ENCODE results near the gene POLN. TPM values are rescaled to one million over a fixed set of nuclear protein-coding genes. Genes with fewer than 3 reads are reported as not detected.
A peak's percentile ranks its signal among the peaks of the same experiment; 100 is the strongest.
"Not testable (repeated sequence)": the region's sequence is repeated elsewhere in the genome, so short reads cannot be mapped to it uniquely, and the experiment has no call there.

The POLN gene
- total RNA-seq, 1 experiment from 2014 or later = 0.50 TPM

DNA sequence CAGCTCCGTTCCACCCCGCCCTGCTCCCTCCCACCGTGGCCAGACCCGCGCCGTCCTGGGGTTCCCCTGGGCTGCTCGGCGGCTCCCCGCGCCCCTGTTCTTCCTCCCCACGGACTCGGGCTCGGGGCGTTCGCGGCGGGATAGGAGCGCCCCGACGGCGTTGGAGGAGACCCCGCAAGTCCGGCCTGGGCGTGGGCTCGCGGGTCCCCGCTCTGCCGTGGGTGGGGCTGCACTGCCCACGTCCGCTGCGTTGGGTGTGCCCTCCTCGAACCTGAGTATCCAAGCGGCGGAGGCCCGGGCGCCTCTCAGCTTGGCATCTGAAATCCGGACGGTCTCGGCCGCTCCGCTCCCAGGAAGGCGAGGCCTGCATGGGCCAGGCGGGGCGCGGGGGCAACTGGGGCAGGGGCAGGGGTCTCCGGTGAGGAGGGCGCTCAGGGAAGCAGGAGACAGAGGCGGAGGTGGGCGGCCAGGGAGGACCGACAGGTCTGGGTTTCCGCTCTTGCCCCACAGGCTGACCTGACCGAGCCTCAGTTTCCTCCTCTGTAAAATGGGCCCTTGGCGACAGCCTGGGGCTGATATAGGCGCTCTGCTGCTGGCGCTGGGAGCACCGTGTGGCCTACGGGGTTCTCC lies 194.8 kb downstream of the POLN start:
- DNase-seq (ENCODE audit: extremely low read depth, low read depth) = no peak

DNA sequence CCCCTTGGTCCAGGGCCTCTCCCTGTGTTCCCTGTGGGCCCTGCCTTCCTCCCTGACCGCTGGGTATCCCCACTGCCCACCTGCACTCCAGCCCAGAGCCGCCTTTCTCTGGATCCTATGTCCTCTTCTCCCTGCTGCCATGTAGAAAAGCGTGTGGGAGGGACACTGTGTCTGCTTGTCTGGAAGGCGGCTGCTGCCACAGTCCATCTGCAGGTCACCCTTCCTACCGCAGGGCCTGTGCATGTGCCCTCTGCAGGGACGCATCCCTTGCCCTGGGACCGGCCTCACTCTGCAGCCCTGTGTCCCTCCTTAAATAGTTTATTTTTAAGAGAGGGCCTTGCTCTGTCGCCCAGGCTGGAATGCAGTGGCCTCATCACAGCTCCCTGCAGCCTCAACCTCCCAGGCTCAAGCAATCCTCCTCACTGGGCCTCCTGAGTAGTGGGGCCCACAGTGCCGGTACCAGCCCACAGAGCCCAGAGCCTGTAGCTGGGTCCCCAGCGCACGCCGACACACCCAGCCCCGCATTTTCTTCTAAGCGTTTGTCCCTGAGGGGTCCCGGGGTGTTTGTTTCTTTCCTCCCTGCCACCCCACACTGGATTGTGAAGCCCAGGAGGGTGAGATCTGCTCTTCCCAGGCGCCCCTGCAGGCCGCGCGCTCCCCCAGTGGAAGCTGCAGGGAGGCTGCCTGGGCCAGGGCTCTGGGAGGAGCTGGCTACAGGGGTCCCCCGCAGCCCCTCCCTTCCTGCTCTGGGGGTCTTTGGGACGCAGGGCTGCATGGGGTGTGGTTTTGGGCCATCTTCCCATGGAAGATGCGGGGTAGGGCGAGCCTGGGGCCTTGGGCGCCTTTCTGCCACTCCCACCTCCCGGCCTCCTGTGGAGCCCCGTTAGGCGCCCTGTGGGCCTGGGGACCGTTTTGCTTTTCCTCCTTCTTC lies 195.6 kb downstream of the POLN start:
- DNase-seq (ENCODE audit: extremely low read depth, low read depth) = no peak

DNA sequence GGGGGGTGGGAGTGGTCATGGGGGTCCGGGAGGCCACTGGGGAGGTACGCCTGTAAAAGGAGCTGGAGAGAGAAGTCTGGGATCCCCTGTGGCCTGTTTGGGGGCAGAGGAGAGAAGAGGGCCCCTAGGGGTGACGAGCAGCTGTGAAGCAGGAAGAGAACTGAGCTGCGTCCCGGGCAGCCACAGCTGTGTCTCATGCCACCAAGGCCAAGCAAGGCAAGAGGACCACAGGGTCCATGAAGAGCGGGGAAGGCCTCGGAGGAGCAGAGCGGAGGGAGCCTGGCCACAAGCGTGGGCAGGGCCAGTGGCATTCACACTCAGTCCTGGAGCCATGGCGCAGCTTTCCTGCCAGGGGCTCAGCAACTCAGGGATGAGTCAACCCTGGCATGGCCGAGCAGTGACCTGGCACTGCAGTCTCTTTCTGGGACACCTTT lies 196.4 kb downstream of the POLN start:
- DNase-seq (ENCODE audit: extremely low read depth, low read depth) = no peak

DNA sequence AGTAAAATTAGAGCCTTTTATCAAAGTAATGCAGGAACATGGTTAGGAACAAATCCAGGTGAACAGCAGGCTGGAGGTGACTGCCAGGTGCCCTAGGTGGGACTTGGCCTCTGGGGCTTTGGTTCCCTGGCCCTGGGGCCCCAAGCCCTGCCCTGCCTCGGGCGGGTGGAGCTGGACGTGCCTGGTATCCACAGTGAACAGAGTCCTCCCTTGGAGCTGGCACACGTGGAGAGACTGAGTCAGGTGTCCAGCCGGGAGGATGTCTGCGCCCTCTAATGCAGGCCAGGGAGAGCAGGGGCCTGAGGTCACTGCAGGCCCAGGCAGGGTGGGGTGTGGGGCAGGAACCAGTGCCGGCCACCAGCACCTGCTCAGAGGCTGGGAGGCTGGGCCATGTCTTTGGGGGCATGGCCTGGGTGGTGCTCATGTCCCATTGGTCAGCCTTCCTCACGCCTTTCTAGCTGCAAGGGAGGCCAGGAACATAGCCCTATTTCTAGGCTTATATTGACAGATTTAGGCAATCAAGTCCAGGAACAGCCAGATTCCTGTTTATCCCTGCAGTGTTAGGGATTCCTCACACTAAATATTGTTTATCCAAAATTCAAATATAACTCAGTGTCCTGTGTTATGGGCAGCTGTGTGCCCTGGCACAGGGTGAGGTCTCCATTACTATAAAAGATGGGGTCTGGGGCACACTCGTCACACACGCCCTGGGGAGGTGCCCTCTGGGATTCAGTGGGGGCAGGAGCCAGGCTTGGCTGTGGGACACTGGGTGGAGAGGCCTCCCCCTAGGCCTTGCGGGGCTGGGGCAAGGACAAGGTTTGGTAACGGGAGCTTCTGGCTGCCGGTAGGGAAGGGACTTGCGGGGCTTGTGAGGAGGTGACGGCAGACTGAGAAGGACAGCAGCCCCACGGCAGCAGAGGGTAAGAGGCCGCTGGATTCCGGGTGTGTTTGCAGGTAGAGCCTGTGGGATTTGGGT lies 197.1 kb downstream of the POLN start:
- DNase-seq (ENCODE audit: extremely low read depth, low read depth) = no peak

DNA sequence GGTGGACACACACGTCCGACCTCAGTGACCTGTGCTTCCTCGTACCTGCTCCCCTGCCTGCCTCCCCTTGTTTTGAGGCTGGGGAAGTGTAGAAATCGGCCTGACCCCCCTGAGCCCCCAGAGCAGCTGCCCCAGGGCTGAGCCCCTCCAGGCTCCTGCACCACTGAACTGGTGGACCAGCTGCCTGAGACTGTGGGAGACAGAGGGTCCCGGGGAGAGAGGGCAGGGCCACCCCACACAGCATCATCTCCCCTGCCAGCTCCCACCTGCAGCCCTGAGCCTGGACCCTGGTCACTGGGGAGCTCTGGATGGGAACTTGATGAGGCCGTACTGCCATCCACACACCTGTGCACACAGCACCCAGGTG lies 197.8 kb downstream of the POLN start:
- DNase-seq (ENCODE audit: extremely low read depth, low read depth) = no peak

DNA sequence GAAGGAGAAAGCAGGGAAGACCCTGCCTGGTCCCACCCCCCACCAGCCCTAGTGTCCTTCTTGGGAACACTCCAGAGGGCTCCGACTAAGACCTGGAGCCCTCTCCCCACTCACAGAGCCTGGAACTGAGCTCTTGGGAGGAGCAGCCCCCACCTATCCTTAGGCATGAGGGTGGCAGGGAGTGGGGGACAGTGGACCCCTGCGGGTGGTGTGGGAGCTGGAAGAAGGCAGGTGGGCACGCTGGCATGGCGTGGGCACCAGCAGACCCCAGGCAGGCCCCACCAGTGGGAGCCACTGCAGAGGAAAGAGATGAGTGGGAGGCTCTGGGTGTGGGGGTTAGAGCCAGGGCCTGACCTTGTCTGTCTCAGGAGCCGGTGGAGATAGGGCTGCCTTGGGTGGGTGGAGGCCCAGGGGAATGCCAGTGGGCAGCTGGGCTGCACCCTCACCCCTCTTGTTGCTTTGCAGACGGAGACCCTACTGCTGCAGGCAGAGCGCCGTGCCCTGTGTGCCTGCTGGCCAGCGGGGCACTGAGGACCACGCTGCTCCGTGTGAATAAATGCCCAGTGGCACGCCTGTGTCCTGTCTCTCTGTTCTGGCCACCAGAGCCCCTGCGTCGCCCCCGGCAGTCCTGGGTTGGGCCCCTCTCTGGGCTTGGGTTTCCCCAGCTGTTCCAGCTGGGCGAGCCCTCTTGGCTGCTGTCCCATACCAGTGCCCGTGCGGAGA lies 198.4 kb downstream of the POLN start:
- no peak for DNase-seq (ENCODE audit: extremely low read depth, low read depth)

DNA sequence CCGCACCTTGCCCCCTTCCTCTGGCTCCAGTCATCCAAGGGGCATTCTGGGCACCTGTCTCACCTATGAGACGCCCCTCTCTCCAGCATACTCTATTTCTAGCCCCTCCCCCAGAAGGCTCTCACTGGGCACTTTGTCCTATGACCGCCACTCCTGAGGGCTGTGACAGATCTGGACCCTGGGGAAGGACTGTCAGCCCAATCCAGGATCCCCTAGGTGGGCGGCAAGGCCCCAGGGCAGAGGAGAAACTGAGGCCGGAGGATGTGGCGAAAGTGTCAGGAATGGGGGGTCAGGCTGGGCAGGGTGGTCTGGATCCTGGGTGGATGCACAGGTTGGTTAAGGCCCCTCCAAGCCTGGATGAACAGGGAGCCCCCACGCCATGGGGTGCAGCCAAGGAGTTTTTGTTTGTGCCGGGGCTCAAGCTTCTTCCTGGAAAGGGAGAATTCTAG lies 198.9 kb downstream of the POLN start:
- DNase-seq (ENCODE audit: extremely low read depth, low read depth) = no peak

DNA sequence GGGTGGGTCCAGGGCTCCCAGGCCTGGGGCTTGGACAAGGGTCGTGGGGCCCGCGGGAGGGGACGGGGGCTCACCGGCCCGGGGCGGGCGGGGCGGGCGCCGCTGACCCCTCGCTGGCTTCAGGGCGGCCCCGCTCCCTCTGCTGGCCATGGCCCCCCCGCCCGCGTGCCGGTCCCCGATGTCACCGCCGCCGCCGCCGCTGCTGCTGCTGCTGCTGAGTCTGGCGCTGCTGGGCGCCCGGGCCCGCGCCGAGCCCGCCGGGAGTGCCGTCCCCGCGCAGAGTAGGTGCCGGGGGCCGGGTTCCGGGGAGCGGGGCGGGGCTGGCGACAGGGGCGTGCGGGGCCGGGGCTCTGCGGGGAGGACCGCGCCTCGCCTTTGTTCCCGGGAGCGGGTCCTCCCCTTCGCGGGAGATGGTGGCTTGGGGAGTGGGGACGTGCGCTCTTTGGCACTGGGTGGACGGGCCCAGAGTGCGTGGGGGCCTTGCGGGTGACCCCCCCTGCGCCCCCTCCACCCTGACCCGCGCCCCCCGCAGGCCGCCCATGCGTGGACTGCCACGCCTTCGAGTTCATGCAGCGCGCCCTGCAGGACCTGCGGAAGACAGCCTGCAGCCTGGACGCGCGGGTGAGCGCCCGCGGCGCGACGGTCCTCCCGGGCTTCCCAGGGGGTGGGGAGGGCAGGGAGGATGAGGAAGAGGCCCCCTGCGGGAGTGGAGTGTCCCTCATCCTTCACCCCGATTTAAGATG lies 199.5 kb downstream of the POLN start:
- no peak for DNase-seq (ENCODE audit: extremely low read depth, low read depth)

DNA sequence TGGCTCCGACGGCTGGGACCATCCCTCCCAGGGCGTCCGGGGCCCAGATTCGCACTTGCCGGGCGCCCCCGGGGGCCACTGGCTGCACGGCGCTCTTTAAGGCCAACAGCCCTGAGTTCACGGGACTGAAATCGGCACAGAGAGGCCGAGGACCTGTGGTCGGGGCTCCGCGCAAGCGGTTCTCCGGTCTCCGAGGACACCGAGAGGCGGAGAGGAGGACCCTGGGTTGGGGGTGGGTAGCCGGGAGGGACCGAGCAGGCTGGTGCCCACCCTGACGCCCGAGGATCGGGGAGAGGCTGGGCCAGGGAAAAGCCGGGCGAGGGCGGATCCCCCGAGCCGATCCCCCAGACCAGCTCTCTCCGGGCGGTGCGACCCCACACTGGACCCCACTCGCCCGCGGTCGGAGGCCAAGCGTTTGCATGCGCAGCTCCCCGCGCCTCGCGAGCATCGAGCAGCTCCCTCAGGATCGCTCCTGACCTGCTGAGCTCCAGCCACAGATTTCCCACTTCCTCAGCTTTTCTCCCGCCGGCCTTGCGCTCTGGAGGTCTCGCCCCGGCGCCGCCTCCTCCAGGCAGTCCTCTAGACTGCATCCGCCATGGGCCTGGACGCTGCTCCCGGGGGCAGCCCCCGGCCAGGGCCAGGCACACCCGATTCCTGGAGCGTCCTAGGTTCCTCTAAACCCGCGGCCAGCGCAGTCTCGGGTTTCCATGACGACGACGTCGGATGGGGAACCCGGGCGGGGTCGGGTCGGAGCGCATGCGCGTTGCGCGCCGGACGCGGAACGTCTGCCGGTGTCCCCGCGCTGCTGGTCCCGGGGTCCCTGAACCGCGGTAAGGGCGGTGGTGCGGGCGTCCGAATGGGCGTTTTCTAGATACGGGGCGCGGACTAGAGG lies 200.4 kb downstream of the POLN start:
- DNase-seq (ENCODE audit: extremely low read depth, low read depth) = peak; percentile 61

DNA sequence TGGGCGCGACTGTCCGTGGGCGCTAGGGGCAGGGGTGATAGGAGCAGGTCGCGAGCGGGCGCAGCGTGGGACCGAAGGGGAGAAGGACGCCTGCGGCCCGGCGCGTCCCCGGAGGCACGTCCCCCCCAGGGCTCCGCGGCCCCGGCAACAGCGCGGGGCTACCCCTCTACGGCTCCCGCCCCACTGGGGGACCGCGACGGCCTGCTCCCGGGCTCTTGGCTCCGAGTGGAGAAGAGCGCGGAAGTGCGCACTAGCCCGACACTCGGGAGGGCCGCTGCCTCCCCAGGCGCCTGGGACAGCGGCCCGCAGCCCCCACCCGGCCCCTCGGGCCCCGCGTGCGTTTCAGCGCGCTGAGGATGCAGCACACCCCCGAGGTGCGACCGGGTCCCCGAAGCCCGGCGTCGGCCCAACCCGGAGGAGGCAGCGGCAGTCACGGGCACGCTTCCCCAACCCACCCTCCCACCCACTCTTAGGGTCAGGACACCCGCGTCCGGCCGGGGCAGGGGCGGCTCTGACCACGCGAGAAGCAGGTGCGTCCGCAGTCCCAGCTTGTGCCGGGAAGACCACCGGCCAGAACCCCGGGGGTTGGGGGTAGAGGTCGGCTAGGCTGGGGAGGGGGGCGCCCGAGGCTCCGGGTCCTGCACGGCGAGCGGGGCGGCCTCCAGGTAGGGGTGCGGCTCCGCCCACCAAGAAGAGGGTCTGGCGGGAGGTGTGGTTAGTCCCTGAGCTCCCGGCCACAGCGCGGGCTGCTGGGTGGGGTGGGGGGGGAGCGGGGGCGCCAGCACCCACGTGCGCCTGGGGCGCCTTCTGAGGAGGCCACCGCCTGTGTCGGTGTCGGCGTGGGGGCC lies 201.3 kb downstream of the POLN start:
- DNase-seq (ENCODE audit: extremely low read depth, low read depth) = no peak

DNA sequence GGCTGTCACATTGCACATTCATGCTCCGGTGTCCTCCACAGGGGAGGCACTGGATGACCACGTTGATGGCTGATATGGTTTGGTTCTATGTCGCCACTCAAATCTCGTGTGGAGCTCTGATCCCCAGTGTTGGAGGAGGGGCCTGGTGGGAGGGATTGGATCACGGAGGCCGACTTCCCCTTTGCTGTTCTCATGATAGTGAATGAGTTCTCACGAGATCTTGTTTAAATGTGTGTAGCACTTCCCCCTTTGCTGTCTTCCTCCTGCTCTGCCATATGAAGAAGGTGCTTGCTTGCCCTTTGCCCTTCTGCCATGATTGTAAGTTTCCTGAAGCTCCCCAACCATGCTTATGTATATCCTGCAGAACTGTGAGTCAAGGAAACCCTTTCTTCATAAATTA lies 205.1 kb downstream of the POLN start:
- no peak for DNase-seq (ENCODE audit: extremely low read depth, low read depth)

DNA sequence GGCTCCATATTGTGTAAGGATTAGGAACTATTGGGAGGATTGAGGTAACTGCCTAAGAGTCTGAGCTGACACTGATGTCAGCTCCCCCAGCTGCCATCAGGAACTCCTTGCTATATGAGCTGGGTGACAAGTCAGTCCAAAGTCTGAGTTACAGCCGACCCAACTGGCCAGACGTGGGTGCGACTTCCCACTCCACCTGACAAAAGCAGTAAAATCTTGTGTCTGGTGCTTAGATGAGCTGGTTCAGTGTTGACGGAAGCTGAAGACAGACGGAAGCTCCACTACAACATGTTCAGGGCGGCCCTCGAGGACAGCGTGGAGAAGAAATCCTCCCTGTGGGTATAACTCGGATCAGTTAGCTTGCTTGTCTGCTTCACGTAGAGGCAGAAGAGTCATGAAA lies 205.6 kb downstream of the POLN start:
- no peak for DNase-seq (ENCODE audit: extremely low read depth, low read depth)

DNA sequence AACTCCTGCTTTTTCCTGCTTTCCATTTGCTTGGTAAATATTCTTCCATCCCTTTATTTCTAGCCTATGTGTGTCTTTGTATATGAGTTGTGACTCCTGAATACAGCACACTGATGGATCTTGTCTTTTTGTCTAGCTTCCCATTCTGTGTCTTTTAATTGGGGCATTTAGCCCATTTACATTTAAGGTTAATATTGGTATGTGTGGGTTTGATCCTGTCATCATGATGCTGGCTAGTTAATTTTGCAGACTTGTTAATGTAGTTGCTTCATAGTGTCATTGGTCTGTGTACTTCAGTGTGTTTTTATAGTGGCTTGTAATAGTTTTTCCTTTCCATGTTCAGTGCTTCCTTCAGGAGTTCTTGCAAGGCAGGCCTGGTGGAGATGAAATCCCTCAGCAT lies 210.8 kb downstream of the POLN start:
- not testable (repeated sequence) for DNase-seq (ENCODE audit: extremely low read depth, low read depth)

DNA sequence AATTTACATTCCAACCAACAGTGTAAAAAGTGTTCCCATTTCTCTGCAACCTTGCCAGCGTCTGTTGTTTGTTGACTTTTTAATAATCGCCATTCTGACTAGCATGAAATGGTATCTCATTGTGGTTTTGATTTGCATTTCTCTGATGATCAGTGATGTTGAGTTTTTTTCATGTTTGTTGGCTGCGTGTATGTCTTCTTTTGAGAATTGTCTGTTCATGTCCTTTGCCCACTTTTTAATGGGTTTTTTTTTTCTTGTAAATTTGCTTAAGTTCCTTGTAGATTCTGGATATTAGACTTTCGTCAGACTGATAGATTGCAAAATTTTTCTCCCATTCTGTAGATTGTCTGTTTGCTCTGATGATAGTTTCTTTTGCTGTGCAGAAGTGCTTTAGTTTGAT lies 214.8 kb downstream of the POLN start:
- DNase-seq (ENCODE audit: extremely low read depth, low read depth) = not testable (repeated sequence)

DNA sequence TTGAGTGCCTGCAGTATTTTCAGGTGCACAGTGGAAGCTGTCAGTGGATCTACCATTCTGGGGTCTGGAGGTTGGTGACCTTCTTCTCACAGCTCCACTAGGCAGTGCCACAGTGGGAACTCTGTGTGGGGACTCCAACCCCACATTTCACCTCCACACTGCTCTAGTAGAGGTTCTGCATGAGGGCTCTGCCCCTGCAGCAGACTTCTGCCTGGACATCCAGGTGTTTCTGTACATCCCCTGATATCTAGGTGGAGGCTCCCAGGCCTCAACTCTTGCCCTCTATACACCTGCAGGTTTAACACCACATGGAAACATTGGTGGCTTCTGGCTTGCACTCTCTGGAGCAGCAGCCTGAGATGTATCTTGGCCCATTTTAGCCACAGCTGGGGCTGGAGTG lies 216.1 kb downstream of the POLN start:
- DNase-seq (ENCODE audit: extremely low read depth, low read depth) = no peak

DNA sequence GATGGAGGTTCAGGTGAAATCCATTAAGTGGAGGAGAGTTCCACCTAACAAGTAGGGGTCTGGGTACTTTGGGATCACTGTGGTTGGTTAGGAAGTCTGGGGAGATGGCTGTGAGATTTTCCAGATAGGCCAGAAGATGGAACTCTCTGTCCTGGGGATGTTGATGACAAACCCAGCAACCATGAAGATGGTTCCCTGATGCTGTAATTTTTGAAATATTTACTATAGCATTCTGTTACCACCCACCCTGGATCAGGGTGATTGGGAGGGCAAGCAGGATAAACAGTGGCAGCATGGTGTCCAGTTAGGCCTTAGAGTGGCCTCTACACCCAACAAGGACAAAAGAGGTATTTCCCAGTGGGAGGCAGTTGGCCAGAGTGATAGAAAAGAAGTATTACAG lies 217.2 kb downstream of the POLN start:
- no peak for DNase-seq (ENCODE audit: extremely low read depth, low read depth)
